Right lobe of liver (tissue), 6 donors: Measurements from ENCODE around the gene FILIP1L. TPM values are rescaled to one million over a fixed set of nuclear protein-coding genes. Genes with fewer than 3 reads are reported as not detected.

Experiments used
- ATAC-seq, 4 donors: fragments of 200-7000 bp; cut with Tn5 transposase; one replicate each; pipeline ENCODE4 v1.9.1; 2020; ENCODE audit warnings: mild to moderate bottlenecking in 4 of 4, moderate library complexity in 4 of 4
- DNase-seq, 3 donors: peaks; one replicate each; pipeline ENCODE4 v3.0.0-alpha.2; 2020
- H3K27ac ChIP-seq, 3 donors: fragments of 200-600 bp; one replicate each; pipeline ENCODE4 v1.8.0; 2022
- H3K27me3 ChIP-seq, 2 donors: fragments of 200-600 bp; one replicate each; pipeline ENCODE4 v1.8.0; 2022
- H3K36me3 ChIP-seq, 4 donors: fragments of 200-600 bp; sonication (generic) in 1 of 4; one replicate each; pipeline versions ENCODE4 v1.5.1 to v1.8.0; 2017 to 2022; ENCODE audit warnings: control low read depth in 1 of 4
- H3K4me1 ChIP-seq, 4 donors: fragments of 200-600 bp; sonication (generic) in 1 of 4; one replicate each; pipeline versions ENCODE4 v1.5.1 to v1.8.0; 2017 to 2022; ENCODE audit warnings: control low read depth in 1 of 4
- H3K4me3 ChIP-seq, 3 donors: fragments of 200-600 bp; one replicate each; pipeline ENCODE4 v1.8.0; 2022
- H3K9me3 ChIP-seq, 4 donors: fragments of 200-600 bp; sonication (generic) in 1 of 4; one replicate each; pipeline versions ENCODE4 v1.5.1 to v1.8.0; 2017 to 2022; ENCODE audit warnings: control low read depth in 1 of 4
- POLR2A ChIP-seq: fragments of 450-650 bp; IDR thresholded peaks from one replicate; pipeline ENCODE4 v1.6.1; 2017; ENCODE audit warnings: antibody characterized with exemption, mild to moderate bottlenecking
- WGBS: methylation state at CpG from one replicate; pipeline ENCODE4 v1.1.6; 2018; ENCODE audit warnings: low coverage, low lambda C conversion rate; ENCODE audit not compliant: insufficient coverage; ENCODE audit errors: missing lambda C conversion rate; 5-methylcytosine and 5-hydroxymethylcytosine counted together
- intact Hi-C, 2 donors: fragments of 100-400 bp; cut with DNase I; formaldehyde crosslinking; loops; one replicate each; pipeline versions ENCODE4 v1.11.2 to v1.14.1; 2022
- total RNA-seq, 6 experiments: library from RNA; depleted of rRNA in 2 of 6; stranded (reverse); fragments of >200 nt in 2 of 6; fragmentation: NEBNext Ultra II Directional in 3 of 6; extraction: Animal tissue kit (Norgen Biotek cat#: 25700) in 3 of 6; gene quantifications; one replicate each; pipeline versions ENCODE4 v1.1.0 to v1.2.4, GENCODE V29; 2016 to 2023
- TF ChIP-seq, protein P1 (sequence below), 4 donors: fragments of 200-600 bp in 3 of 4; fragments of 450-650 bp in 1 of 4; IDR thresholded peaks; one replicate each; pipeline versions ENCODE4 v1.5.1 to v1.8.0; 2016 to 2022; ENCODE audit warnings: antibody characterized with exemption in 4 of 4, mild to moderate bottlenecking in 2 of 4
- donor health status: DM: no; HTN: yes; CAD: no.
- donor health status: DM: no; HTN: no; CAD: no.
- donor health status: DM: no; HTN: no; CAD: no.
- donor health status: DM: no; HTN: yes; CAD: no.
- donor health status: DM: no; HTN: yes; CAD: no.

The FILIP1L gene
- total RNA-seq, 6 experiments from 2014 or later: 0.97 to 10.8 (median 3.6) TPM

- no peak overlapping the region for H3K27ac ChIP-seq
Measured at GRCh38 chr3:100073049-100073713, 41.1 kb downstream of the FILIP1L start.

DNA sequence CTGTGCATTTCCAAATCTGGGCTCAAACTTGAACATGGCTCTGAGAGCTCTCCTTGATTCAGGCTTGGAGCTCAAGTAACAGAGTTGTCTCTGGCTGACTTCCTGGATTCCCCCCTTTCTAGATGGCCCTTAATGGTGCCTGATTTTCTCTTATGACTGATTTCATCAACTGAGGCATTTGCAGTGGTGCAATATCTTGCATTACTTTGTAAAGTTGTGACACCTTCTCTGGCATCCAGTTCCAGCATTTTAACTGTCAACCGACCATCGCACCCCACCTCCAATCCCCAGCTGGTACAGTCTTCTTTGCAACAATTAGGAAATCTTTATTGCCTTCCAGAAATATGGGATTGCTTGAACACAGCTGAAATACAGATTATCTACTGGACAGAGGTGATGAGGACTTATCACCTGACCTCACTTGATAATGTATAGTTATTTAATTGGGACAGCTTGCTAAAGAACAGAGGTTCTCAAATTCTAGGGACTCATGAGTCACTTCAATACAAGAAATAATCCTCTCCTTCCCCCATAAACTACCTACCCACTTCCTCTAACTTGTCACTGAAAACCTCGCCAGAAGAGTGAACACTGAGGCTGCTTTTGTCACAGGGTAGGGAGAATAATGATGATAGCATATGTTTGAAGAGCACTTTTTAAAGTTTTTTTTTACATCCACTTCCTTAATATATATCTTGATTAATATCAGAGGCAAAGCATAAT, 41.8 kb downstream of the FILIP1L start:
- Histone ChIP-seq H3K4me3 (no peak overlapping the region), H3K9me3 (no peaks in the 10 kb centered on the region), H3K36me3 (no peaks in the 10 kb centered on the region), H3K27me3 (no peaks in the 10 kb centered on the region), H3K4me1 (peaks cover 0 to 19% (median 7%) of the 10 kb centered on the region in 4 donors), H3K27ac (no peak overlapping the region)
- WGBS: 51% methylated on average over 3 of the region's 3 CpGs
- no peak for TF ChIP-seq POLR2A
- TF ChIP-seq, protein P1, sequence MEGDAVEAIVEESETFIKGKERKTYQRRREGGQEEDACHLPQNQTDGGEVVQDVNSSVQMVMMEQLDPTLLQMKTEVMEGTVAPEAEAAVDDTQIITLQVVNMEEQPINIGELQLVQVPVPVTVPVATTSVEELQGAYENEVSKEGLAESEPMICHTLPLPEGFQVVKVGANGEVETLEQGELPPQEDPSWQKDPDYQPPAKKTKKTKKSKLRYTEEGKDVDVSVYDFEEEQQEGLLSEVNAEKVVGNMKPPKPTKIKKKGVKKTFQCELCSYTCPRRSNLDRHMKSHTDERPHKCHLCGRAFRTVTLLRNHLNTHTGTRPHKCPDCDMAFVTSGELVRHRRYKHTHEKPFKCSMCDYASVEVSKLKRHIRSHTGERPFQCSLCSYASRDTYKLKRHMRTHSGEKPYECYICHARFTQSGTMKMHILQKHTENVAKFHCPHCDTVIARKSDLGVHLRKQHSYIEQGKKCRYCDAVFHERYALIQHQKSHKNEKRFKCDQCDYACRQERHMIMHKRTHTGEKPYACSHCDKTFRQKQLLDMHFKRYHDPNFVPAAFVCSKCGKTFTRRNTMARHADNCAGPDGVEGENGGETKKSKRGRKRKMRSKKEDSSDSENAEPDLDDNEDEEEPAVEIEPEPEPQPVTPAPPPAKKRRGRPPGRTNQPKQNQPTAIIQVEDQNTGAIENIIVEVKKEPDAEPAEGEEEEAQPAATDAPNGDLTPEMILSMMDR (IDR thresholded peaks at IDR 0.05): no peak
- DNase-seq: no peak
- no peak for ATAC-seq
- intact Hi-C loops: loop anchor here in 1 of 2 donors (5.0 kb wide), 1 partner anchor 180 kb away; no protein-coding TSS in a partner anchor

More at GRCh38 chr3:100073049-100073713, 41.1 kb downstream of the FILIP1L start:
- 71% methylated on average over 1 of the region's 1 CpG for WGBS
- no peak overlapping the region for H3K4me3 ChIP-seq
- no peak for ATAC-seq
- H3K27me3 ChIP-seq: no peaks in the 10 kb centered on the region
- no peaks in the 10 kb centered on the region for H3K9me3 ChIP-seq
- DNase-seq: no peak
- H3K4me1 ChIP-seq: peaks cover 0 to 19% (median 7%) of the 10 kb centered on the region in 4 donors
- intact Hi-C loops: loop anchor here in 1 of 2 donors (5.0 kb wide), 1 partner anchor 179 kb away; no protein-coding TSS in a partner anchor
- TF ChIP-seq, protein P1 (IDR thresholded peaks at IDR 0.05): no peak
- no peak for TF ChIP-seq POLR2A
- no peaks in the 10 kb centered on the region for H3K36me3 ChIP-seq

GRCh38 chr3:100069472-100069871, 44.8 kb downstream of the FILIP1L start:
- no peak overlapping the region for H3K4me3 ChIP-seq
- DNase-seq (no peak), ATAC-seq (no peak)
- H3K27me3 ChIP-seq: no peaks in the 10 kb centered on the region
- no peaks in the 10 kb centered on the region for H3K36me3 ChIP-seq
- H3K9me3 ChIP-seq: no peaks in the 10 kb centered on the region
- intact Hi-C loops: loop anchor here in 1 of 2 donors (10.0 kb wide), 1 partner anchor 235 kb away; no protein-coding TSS in a partner anchor
- TF ChIP-seq POLR2A: no peak
- TF ChIP-seq, protein P1 (IDR thresholded peaks at IDR 0.05): no peak
- no peak overlapping the region for H3K27ac ChIP-seq
- peaks cover 0 to 2% (median 0%) of the 10 kb centered on the region in 4 donors for H3K4me1 ChIP-seq
- 72% methylated on average over 3 of the region's 3 CpGs for WGBS

DNA sequence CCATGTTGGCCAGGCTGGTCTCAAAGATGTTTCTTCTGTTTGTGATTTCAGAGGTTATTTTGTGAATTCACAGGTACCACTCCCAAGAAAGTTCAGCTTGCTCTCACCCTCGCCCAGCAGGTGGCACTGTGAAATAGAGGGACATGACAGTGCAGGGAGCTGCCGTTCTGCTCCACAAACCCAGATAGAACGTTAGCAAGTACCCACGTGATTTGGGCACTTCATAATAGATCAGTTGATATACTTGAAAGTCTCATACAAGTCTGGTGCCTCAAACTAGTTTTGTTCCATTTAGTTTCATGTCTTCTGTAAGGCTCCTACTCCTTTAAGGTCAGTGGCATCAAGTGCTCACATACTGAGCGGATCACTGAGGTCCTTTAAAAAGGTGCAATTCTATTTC, 45.5 kb downstream of the FILIP1L start:
- Histone ChIP-seq H3K27ac (no peak overlapping the region), H3K4me3 (no peak overlapping the region), H3K36me3 (no peaks in the 10 kb centered on the region), H3K27me3 (no peaks in the 10 kb centered on the region), H3K9me3 (no peaks in the 10 kb centered on the region), H3K4me1 (peaks cover 0 to 2% (median 0%) of the 10 kb centered on the region in 4 donors)
- intact Hi-C loops: loop anchor here in 1 of 2 donors (10.0 kb wide), 1 partner anchor 234 kb away; no protein-coding TSS in a partner anchor
- 16% methylated on average over 5 of the region's 5 CpGs for WGBS
- TF ChIP-seq, protein P1 (IDR thresholded peaks at IDR 0.05): peak; percentile 76 to 84 (median 79)
- TF ChIP-seq POLR2A: no peak
- peak; percentile 81 to 85 (median 84) for DNase-seq
- ATAC-seq: peak; percentile 95 to 99 (median 98)
